Measurements from ENCODE around the gene PLCG2.

The PLCG2 gene

GRCh38 chr16:81804134-81804610 is 25.1 kb downstream of the PLCG2 start:
- TF ChIP-seq, protein P1, sequence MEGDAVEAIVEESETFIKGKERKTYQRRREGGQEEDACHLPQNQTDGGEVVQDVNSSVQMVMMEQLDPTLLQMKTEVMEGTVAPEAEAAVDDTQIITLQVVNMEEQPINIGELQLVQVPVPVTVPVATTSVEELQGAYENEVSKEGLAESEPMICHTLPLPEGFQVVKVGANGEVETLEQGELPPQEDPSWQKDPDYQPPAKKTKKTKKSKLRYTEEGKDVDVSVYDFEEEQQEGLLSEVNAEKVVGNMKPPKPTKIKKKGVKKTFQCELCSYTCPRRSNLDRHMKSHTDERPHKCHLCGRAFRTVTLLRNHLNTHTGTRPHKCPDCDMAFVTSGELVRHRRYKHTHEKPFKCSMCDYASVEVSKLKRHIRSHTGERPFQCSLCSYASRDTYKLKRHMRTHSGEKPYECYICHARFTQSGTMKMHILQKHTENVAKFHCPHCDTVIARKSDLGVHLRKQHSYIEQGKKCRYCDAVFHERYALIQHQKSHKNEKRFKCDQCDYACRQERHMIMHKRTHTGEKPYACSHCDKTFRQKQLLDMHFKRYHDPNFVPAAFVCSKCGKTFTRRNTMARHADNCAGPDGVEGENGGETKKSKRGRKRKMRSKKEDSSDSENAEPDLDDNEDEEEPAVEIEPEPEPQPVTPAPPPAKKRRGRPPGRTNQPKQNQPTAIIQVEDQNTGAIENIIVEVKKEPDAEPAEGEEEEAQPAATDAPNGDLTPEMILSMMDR (IDR thresholded peaks at IDR 0.05; ENCODE audit: low read depth, low read length) = no peak
- in situ Hi-C loops (cut with HindIII; ENCODE audit: low sequenced_read_pairs) = no loop called here
- DNase-seq (ENCODE audit: low read depth, low spot score) = no peak
- no peak overlapping the region for H3K4me3 ChIP-seq (ENCODE audit: low read depth, low read length)

DNA sequence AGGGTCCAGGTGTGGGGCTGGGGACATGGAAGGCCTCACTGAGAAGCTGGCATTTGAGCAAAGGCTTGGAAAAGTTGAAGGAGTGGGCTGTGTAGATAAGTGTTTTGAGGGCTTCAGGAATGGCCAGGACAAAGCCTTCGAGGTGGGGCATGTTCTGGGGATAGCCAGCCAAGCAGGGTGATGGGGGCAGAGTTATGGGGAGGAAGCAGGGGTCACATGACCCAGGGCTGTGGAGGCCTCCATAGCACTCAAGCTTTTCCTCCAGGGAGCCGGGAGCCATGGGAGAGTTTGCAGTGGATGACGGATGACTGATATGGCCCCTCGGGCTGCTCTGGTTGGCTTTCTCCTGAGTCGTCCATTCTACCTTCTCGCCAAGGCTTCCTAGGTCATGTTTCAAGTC is 27.6 kb downstream of the PLCG2 start:
- H3K4me3 ChIP-seq (ENCODE audit: low read depth, low read length) = no peak overlapping the region
- in situ Hi-C loops (cut with HindIII; ENCODE audit: low sequenced_read_pairs) = no loop called here
- no peak for DNase-seq (ENCODE audit: low read depth, low spot score)
- TF ChIP-seq, protein P1 (IDR thresholded peaks at IDR 0.05; ENCODE audit: low read depth, low read length) = no peak

- TF ChIP-seq, protein P1 (IDR thresholded peaks at IDR 0.05; ENCODE audit: low read depth, low read length) = no peak
Observed at GRCh38 chr16:81807767-81808358, 28.8 kb downstream of the PLCG2 start.

DNA sequence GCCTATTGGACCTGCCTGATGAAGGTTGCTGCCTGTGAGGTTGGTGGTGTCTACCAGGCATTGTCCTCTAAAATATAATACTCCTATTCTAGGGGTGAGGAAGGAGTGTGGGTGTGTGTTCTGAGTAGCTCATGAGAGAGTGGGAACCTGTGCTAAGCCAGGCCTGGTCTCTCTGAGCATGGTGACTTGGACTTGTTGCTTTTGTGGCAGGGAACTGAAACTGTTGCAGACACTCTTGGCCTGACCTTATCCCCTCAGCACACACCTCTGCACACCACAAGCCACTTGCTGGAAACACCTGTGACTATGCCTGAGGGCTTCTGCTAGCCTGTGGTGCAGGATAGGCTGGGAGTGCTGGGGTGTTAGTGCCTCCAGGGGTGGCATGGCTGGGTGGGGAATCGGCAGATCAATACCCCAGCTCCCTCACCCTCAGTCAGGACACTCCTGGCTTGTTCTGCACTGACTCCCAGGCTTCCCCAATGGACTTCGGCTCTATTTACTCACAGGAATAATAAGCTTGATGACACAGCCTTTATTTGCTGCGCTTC is 29.9 kb downstream of the PLCG2 start:
- no peak overlapping the region for H3K4me3 ChIP-seq (ENCODE audit: low read depth, low read length)
- TF ChIP-seq, protein P1 (IDR thresholded peaks at IDR 0.05; ENCODE audit: low read depth, low read length) = no peak
- in situ Hi-C loops (cut with HindIII; ENCODE audit: low sequenced_read_pairs) = no loop called here
- DNase-seq (ENCODE audit: low read depth, low spot score) = no peak

More at GRCh38 chr16:81807767-81808358, 28.8 kb downstream of the PLCG2 start:
- in situ Hi-C loops (cut with HindIII; ENCODE audit: low sequenced_read_pairs) = no loop called here
- no peak overlapping the region for H3K4me3 ChIP-seq (ENCODE audit: low read depth, low read length)
- no peak for DNase-seq (ENCODE audit: low read depth, low spot score)

DNA sequence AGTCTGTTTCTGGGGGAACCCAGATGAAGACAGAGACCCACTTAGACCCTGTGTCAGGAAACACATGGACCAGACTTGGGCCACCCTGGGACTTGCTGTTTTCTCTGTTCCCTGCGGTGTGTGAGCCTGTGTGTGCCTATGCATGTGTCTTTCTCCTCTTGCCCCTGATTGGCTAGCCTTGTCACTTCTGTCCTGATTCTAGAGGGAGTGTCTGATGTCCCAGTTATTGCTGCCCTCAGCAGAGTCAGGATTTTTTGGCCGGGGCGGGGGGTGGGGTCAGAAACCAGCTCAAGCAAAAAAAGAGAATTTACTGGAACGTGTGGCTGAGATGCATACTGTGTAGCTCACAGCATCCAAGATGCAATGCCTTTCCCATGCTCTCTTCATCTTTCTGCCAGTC is 30.5 kb downstream of the PLCG2 start:
- in situ Hi-C loops (cut with HindIII; ENCODE audit: low sequenced_read_pairs) = no loop called here
- no peak for DNase-seq (ENCODE audit: low read depth, low spot score)
- no peak overlapping the region for H3K4me3 ChIP-seq (ENCODE audit: low read depth, low read length)
- TF ChIP-seq, protein P1 (IDR thresholded peaks at IDR 0.05; ENCODE audit: low read depth, low read length) = no peak

- in situ Hi-C loops (cut with HindIII; ENCODE audit: low sequenced_read_pairs) = no loop called here
- DNase-seq (ENCODE audit: low read depth, low spot score) = no peak
- no peak overlapping the region for H3K4me3 ChIP-seq (ENCODE audit: low read depth, low read length)
- TF ChIP-seq, protein P1 (IDR thresholded peaks at IDR 0.05; ENCODE audit: low read depth, low read length) = no peak
Observed at GRCh38 chr16:81810361-81810760, 31.3 kb downstream of the PLCG2 start.

Measured in astrocyte of the spinal cord (primary cell).